ENCODE measurements around the gene CDCA3.
"Not testable (repeated sequence)": the region's sequence is repeated elsewhere in the genome, so short reads cannot be mapped to it uniquely, and the experiment has no call there.

The CDCA3 gene

GRCh38 chr12:6872073-6873048 is 21.3 kb upstream of the CDCA3 start:
- peak; percentile 98 for DNase-seq (ENCODE audit: low spot score)

GRCh38 chr12:6871052-6871957 is 20.2 kb upstream of the CDCA3 start:
- peak; percentile 60 for DNase-seq (ENCODE audit: low spot score)

GRCh38 chr12:6870304-6870703 is 19.2 kb upstream of the CDCA3 start:
- not testable (repeated sequence) for DNase-seq (ENCODE audit: low spot score)

- peak; percentile 92 for DNase-seq (ENCODE audit: low spot score)
These were observed 18.2 kb upstream of the CDCA3 start for GRCh38 chr12:6869049-6870021.

DNA sequence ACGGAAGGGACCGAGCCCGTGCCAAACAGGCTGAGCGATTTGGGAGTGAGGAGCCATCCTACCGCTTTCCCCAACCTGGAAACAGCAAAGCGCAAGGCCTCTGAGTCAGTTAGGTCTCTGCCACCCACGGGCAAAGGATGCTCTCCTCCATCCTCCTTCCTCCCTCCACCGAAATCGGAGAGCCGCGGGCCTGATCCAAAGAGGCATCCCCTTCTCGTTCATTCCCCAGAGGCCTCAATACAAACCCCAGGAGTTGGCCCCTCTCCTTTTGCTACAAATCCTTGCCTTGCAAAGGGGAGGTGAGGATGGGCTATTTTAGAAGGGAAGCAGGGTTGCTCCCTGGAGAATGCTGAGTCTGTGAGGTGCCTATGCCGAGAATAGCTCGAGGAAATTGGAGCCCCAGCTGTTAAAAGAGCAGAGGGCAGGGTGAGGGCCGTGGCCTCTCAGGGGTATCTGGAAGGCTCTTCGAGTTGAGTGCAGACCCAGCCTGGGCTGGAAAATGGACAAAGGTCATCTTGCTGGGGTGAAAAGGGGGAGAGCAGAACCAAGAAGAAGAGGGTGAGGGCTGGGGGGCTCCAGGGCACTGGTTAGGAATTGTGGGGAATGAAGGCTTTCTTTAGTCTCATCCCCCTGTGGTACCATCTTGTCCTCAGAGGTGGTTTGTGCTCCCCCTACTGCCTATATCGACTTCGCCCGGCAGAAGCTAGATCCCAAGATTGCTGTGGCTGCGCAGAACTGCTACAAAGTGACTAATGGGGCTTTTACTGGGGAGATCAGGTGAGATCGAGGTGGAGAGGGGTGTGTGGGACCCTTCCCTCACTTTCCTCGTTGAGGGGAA is 17.3 kb upstream of the CDCA3 start:
- DNase-seq (ENCODE audit: low spot score), result peak; percentile 60

GRCh38 chr12:6867413-6868210 is 16.5 kb upstream of the CDCA3 start, which contains the start of gene TPI1:
Gene TPI1 (plus strand): TSS chr12:6867531. CDS start chr12:6867567, 36 bp downstream.
- peak; percentile 94 for DNase-seq (ENCODE audit: low spot score)

DNA sequence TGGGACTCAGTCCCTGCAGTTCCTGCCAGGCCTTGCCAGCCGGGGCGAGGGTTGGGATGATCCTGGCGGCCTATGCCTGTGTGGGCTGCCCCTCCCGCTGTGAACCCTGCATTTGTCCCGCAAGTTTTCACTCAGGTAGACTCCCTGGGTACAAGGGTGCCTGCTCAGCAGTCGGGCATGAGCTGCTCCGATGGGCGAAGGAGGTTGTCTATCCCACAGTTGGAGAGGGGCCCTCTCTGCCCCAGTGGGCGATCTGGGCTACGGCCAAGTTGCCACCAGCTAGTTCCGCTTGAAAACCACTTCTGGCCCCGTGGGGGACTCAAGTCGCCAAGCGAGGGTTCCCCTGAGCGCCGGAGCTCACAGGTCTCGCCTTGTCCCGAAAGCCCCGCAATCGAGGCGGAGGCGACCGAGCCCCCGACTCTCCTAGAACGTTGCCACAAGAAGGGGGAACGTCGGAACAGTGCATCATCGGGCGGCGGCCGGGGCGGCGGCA is 15.9 kb upstream of the CDCA3 start:
- DNase-seq (ENCODE audit: low spot score), result no peak

GRCh38 chr12:6866163-6866919 is 15.3 kb upstream of the CDCA3 start:
- DNase-seq (ENCODE audit: low spot score), result peak; percentile 56

DNA sequence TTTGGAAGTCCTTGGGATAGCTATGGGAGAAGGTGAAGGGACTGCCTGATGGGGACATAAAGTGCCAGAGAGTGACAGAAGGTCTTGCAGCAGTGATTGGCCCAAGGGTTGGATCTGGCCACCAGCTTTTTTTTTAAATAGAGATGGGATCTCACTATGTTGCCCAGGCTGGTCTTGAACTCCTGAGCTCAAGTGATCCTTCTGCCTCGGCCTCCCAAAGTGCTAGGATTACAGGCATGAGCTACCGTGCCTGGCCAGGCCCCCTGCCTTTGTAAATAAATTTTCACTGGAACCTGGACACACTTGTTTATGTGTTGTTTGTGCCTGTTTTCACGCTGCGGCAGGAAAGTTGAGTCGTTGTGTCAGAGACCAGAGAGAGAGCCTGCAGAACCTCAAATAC is 14.2 kb upstream of the CDCA3 start:
- DNase-seq (ENCODE audit: low spot score), result not testable (repeated sequence)

- no peak for DNase-seq (ENCODE audit: low spot score)
These were observed 12.7 kb upstream of the CDCA3 start for GRCh38 chr12:6863586-6864321.

- DNase-seq (ENCODE audit: low spot score), result no peak
These were observed 11.9 kb upstream of the CDCA3 start for GRCh38 chr12:6863033-6863432.

DNA sequence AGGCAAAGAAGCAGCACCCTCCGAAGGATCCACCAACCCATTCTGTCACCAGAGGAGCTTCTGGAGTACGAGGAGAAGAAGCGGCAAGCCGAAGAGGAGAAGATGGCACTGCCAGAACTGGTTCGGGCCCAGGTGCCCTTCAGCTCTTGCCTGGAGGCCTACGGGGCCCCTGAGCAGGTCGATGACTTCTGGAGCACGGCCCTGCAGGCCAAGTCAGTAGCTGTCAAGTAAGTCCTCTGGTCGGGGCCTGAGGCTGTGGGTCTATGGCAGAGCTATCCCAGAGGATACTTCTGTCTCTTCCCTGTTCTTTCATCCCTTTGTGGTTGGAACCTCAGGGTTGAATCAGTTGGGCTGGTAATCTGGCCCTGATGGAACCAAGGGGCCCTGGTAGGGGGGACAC is 10.3 kb upstream of the CDCA3 start:
- no peak for DNase-seq (ENCODE audit: low spot score)

DNA sequence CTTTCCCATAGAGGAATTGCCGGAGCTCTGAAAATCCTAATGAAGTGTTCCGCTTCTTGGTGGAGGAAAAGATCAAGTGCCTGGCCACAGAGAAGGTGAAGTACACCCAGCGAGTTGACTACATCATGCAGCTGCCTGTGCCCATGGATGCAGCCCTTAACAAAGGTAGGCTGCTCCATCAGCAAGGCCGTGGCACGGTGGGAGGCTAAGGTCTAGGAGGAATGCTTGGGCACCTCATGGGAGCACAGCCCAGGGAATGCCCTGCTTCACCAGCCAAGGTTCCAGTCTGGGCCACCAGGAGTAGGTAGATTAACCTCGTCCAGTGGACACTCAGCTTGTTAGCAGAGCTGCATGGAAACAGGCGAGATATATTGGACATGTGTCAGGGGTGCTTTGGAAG is 9.9 kb upstream of the CDCA3 start:
- DNase-seq (ENCODE audit: low spot score), result no peak

DNA sequence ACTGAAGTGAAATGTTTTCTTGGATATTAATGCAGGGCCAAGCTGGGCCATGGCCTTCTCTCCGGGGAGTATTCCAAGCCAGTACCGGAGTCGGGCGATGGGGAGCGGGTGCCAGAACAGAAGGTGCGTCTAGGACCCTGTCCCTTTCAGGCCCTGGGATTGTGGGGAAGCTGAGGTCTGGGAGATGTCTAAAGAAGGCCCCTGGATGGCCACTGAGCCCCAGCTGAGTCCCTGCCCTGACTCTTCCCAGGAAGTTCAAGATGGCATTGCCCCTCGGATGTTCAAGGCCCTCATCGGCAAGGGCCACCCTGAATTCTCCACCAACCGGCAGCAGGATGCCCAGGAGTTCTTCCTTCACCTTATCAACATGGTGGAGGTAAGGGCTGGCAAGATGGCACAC is 9.0 kb upstream of the CDCA3 start:
- DNase-seq (ENCODE audit: low spot score), result no peak

- no peak for DNase-seq (ENCODE audit: low spot score)
These were observed 7.7 kb upstream of the CDCA3 start for GRCh38 chr12:6858799-6859198.

DNA sequence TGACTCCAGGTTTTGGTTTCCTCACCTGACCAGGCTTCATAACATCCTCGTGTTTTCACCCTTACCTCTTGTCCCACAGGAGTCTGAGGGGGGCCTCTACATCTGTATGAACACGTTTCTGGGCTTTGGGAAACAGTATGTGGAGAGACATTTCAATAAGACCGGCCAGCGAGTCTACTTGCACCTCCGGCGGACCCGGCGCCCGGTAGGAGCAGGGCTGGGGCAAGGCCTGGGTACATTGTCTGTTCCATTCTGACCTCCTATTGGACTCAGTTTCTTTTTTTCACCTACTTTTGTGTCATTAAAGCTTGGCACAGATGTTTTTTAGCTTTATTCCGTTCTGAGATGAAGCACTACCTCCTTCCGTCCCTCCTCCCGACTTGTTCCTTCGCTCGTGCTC is 4.2 kb upstream of the CDCA3 start:
- DNase-seq (ENCODE audit: low spot score), result no peak

DNA sequence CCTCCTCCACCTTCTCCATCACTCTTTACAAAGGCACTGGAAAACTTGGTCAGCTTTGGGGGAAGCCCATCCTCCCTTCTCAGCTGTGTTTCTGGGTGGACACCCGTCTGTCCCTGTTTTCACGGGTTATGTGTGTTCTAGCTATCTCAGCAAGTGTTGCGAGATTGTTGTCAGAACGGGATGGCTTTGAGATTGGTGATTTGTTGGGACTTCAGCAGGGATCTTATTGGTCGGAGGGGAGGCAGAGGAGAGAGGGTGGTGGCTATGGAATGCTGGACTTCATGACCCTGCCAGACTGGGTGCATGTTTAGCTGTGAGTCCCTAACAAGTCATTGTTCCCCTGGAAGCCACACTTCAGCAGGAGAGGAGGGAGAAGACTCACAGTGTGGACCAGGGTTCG is 3.0 kb upstream of the CDCA3 start:
- DNase-seq (ENCODE audit: low spot score), result no peak

DNA sequence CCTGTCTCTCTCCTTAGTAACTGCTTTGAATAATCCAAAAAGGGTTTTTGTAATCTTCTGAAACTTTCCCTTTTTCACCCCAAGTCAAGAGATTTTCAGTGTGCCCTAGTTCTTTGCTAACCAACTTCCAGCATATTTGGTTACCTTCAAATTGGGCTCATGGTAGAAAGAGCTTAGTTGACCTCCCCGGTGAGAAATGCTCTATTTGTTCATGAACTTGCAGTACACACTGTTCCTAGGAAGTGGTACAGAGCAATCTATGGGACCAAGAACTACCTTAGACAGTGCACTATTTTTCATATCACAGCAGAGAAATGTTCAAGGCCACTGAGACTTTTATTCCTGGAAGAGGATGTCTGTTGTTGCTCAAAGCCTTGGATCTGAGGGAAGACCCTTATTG is 2.5 kb upstream of the CDCA3 start:
- no peak for DNase-seq (ENCODE audit: low spot score)

Measured in ecto neural progenitor cell (in vitro differentiated cells).